ENCODE results near the gene INPPL1.

INPPL1 gene

DNA sequence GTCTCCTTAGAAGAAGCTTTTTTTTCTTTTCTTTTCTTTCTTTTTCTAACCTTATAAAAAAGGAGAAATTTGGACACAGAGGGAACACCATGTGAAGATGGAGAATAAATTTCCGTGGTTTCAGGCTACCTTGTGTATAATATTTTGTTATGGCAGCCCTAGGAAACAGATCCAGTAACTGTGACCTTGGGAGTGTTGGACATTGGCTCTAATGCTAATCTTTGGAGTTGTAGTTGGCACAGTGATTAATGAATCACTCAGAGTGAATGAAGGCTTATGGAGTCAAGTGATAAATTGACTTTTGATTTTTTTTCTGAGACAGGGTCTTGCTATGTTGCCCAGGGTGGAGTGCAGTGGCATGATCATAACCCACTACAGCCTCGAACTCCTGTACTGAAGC is 34.9 kb downstream of the INPPL1 start:
- ATAC-seq, result no peak
- TF ChIP-seq RARB (CRISPR knock-in tag; IDR thresholded peaks at IDR 0.05), result no peak
- no peak for TF ChIP-seq ISL1 (CRISPR knock-in tag; IDR thresholded peaks at IDR 0.05)
- no peak for TF ChIP-seq ZFP3 (CRISPR knock-in tag; IDR thresholded peaks at IDR 0.05)
- TF ChIP-seq, protein P1, sequence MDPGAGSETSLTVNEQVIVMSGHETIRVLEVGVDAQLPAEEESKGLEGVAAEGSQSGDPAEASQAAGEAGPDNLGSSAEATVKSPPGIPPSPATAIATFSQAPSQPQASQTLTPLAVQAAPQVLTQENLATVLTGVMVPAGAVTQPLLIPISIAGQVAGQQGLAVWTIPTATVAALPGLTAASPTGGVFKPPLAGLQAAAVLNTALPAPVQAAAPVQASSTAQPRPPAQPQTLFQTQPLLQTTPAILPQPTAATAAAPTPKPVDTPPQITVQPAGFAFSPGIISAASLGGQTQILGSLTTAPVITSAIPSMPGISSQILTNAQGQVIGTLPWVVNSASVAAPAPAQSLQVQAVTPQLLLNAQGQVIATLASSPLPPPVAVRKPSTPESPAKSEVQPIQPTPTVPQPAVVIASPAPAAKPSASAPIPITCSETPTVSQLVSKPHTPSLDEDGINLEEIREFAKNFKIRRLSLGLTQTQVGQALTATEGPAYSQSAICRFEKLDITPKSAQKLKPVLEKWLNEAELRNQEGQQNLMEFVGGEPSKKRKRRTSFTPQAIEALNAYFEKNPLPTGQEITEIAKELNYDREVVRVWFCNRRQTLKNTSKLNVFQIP (CRISPR knock-in tag; IDR thresholded peaks at IDR 0.05; ENCODE audit: borderline replicate concordance, low read depth), result no peak
- no peak for TF ChIP-seq BACH2 (CRISPR knock-in tag; IDR thresholded peaks at IDR 0.05; ENCODE audit: borderline replicate concordance)
- TF ChIP-seq TOX (CRISPR knock-in tag; IDR thresholded peaks at IDR 0.05; ENCODE audit: borderline replicate concordance), result no peak
- TF ChIP-seq, protein P2, sequence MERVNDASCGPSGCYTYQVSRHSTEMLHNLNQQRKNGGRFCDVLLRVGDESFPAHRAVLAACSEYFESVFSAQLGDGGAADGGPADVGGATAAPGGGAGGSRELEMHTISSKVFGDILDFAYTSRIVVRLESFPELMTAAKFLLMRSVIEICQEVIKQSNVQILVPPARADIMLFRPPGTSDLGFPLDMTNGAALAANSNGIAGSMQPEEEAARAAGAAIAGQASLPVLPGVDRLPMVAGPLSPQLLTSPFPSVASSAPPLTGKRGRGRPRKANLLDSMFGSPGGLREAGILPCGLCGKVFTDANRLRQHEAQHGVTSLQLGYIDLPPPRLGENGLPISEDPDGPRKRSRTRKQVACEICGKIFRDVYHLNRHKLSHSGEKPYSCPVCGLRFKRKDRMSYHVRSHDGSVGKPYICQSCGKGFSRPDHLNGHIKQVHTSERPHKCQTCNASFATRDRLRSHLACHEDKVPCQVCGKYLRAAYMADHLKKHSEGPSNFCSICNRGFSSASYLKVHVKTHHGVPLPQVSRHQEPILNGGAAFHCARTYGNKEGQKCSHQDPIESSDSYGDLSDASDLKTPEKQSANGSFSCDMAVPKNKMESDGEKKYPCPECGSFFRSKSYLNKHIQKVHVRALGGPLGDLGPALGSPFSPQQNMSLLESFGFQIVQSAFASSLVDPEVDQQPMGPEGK (CRISPR knock-in tag; IDR thresholded peaks at IDR 0.05; ENCODE audit: borderline replicate concordance), result no peak
- TF ChIP-seq ARNTL (CRISPR knock-in tag; IDR thresholded peaks at IDR 0.05; ENCODE audit: borderline replicate concordance, low read depth), result no peak
- no peak for TF ChIP-seq GLIS3 (CRISPR knock-in tag; IDR thresholded peaks at IDR 0.05)
- no peak for TF ChIP-seq OSR1 (CRISPR knock-in tag; IDR thresholded peaks at IDR 0.05)
- no peak for TF ChIP-seq TCF4 (CRISPR knock-in tag; IDR thresholded peaks at IDR 0.05; ENCODE audit: borderline replicate concordance)
- TF ChIP-seq, protein P3, sequence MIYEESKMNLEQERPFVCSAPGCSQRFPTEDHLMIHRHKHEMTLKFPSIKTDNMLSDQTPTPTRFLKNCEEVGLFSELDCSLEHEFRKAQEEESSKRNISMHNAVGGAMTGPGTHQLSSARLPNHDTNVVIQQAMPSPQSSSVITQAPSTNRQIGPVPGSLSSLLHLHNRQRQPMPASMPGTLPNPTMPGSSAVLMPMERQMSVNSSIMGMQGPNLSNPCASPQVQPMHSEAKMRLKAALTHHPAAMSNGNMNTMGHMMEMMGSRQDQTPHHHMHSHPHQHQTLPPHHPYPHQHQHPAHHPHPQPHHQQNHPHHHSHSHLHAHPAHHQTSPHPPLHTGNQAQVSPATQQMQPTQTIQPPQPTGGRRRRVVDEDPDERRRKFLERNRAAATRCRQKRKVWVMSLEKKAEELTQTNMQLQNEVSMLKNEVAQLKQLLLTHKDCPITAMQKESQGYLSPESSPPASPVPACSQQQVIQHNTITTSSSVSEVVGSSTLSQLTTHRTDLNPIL (CRISPR knock-in tag; IDR thresholded peaks at IDR 0.05; ENCODE audit: low read depth), result no peak
- TF ChIP-seq ZNF565 (CRISPR knock-in tag; conservative IDR thresholded peaks at IDR 0.05; ENCODE audit: low read depth), result no peak
- no peak for TF ChIP-seq ZC3H10 (CRISPR knock-in tag; IDR thresholded peaks at IDR 0.05)
- TF ChIP-seq ZNF8 (CRISPR knock-in tag; IDR thresholded peaks at IDR 0.05), result no peak
- TF ChIP-seq, protein P4, sequence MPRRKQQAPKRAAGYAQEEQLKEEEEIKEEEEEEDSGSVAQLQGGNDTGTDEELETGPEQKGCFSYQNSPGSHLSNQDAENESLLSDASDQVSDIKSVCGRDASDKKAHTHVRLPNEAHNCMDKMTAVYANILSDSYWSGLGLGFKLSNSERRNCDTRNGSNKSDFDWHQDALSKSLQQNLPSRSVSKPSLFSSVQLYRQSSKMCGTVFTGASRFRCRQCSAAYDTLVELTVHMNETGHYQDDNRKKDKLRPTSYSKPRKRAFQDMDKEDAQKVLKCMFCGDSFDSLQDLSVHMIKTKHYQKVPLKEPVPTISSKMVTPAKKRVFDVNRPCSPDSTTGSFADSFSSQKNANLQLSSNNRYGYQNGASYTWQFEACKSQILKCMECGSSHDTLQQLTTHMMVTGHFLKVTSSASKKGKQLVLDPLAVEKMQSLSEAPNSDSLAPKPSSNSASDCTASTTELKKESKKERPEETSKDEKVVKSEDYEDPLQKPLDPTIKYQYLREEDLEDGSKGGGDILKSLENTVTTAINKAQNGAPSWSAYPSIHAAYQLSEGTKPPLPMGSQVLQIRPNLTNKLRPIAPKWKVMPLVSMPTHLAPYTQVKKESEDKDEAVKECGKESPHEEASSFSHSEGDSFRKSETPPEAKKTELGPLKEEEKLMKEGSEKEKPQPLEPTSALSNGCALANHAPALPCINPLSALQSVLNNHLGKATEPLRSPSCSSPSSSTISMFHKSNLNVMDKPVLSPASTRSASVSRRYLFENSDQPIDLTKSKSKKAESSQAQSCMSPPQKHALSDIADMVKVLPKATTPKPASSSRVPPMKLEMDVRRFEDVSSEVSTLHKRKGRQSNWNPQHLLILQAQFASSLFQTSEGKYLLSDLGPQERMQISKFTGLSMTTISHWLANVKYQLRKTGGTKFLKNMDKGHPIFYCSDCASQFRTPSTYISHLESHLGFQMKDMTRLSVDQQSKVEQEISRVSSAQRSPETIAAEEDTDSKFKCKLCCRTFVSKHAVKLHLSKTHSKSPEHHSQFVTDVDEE (CRISPR knock-in tag; IDR thresholded peaks at IDR 0.05), result no peak
- TF ChIP-seq PPARA (CRISPR knock-in tag; IDR thresholded peaks at IDR 0.05; ENCODE audit: borderline replicate concordance), result no peak

DNA sequence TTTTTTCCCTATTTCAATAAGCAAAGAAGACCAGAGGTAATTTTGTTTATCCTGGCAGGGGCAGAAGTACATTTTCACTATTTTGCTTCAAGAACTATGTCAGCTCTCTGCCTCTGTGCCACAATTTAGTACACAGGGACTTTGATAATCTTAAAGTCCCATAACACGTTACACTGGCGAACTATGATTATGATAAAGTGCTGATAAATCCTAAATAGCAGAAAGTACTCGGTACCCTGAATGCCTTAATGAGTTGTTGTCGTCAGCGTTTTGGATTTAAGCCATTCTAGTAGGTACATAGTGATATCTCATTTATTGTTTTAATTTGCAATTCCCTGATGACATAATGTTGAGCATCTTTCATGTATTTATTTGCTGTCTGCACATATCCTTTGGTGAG is 36.0 kb downstream of the INPPL1 start:
- no peak for ATAC-seq
- TF ChIP-seq ZFP3 (CRISPR knock-in tag; IDR thresholded peaks at IDR 0.05), result 0 out of 2 replicates have a peak, but pooled peaks have one; percentile 15
- TF ChIP-seq ZNF70 (CRISPR knock-in tag; IDR thresholded peaks at IDR 0.05), result no peak
- TF ChIP-seq, protein P1 (CRISPR knock-in tag; IDR thresholded peaks at IDR 0.05; ENCODE audit: borderline replicate concordance, low read depth), result no peak
- no peak for TF ChIP-seq ARNTL (CRISPR knock-in tag; IDR thresholded peaks at IDR 0.05; ENCODE audit: borderline replicate concordance, low read depth)
- TF ChIP-seq TCF4 (CRISPR knock-in tag; IDR thresholded peaks at IDR 0.05; ENCODE audit: borderline replicate concordance), result 0 out of 2 replicates have a peak, but pooled peaks have one; percentile 22
- TF ChIP-seq, protein P3 (CRISPR knock-in tag; IDR thresholded peaks at IDR 0.05; ENCODE audit: low read depth), result 0 out of 2 replicates have a peak, but pooled peaks have one; percentile 13
- TF ChIP-seq SNAI2 (CRISPR knock-in tag; IDR thresholded peaks at IDR 0.05), result no peak
- TF ChIP-seq ZNF8 (CRISPR knock-in tag; IDR thresholded peaks at IDR 0.05), result no peak
- no peak for TF ChIP-seq GLIS3 (CRISPR knock-in tag; IDR thresholded peaks at IDR 0.05)
- no peak for TF ChIP-seq RARB (CRISPR knock-in tag; IDR thresholded peaks at IDR 0.05)
- 0 out of 2 replicates have a peak, but pooled peaks have one; percentile 39 for TF ChIP-seq BACH2 (CRISPR knock-in tag; IDR thresholded peaks at IDR 0.05; ENCODE audit: borderline replicate concordance)
- TF ChIP-seq PPARA (CRISPR knock-in tag; IDR thresholded peaks at IDR 0.05; ENCODE audit: borderline replicate concordance), result no peak
- TF ChIP-seq, protein P2 (CRISPR knock-in tag; IDR thresholded peaks at IDR 0.05; ENCODE audit: borderline replicate concordance), result no peak
- no peak for TF ChIP-seq TOX (CRISPR knock-in tag; IDR thresholded peaks at IDR 0.05; ENCODE audit: borderline replicate concordance)
- TF ChIP-seq, protein P4 (CRISPR knock-in tag; IDR thresholded peaks at IDR 0.05), result peak; percentile 79; the same call in 1 of the 2 replicates
- no peak for TF ChIP-seq ZNF565 (CRISPR knock-in tag; conservative IDR thresholded peaks at IDR 0.05; ENCODE audit: low read depth)
- peak; percentile 63 for TF ChIP-seq ISL1 (CRISPR knock-in tag; IDR thresholded peaks at IDR 0.05)
- no peak for TF ChIP-seq OSR1 (CRISPR knock-in tag; IDR thresholded peaks at IDR 0.05)
- no peak for TF ChIP-seq ESRRG (CRISPR knock-in tag; IDR thresholded peaks at IDR 0.05)
- no peak for TF ChIP-seq ZFP30 (CRISPR knock-in tag; IDR thresholded peaks at IDR 0.05)
